Activated naive CD4-positive, alpha-beta T cell (primary cell): ENCODE data around the gene RMC1.
"Not testable (repeated sequence)": the region's sequence is repeated elsewhere in the genome, so short reads cannot be mapped to it uniquely, and the experiment has no call there.

Experiments used
- DNase-seq, 4 experiments: peaks; one replicate each; lab custom pipeline; 2025; lab: John Stamatoyannopoulos, UW

RMC1 gene

GRCh38 chr18:23532848-23533247 lies 29.5 kb downstream of the RMC1 start:
- DNase-seq, result no peak

- no peak for DNase-seq
Measured at GRCh38 chr18:23534276-23534675, 31.0 kb downstream of the RMC1 start.

GRCh38 chr18:23536204-23536603 lies 32.9 kb downstream of the RMC1 start:
- no peak for DNase-seq

GRCh38 chr18:23537274-23537673 lies 34.0 kb downstream of the RMC1 start:
- DNase-seq, result no peak

- no peak for DNase-seq
Measured at GRCh38 chr18:23538001-23538400, 34.7 kb downstream of the RMC1 start.

- no peak for DNase-seq
Measured at GRCh38 chr18:23538870-23539269, 35.6 kb downstream of the RMC1 start.

- DNase-seq, result no peak
Measured at GRCh38 chr18:23539296-23539695, 36.0 kb downstream of the RMC1 start.

- no peak for DNase-seq
Measured at GRCh38 chr18:23539911-23540525, 36.7 kb downstream of the RMC1 start.

- DNase-seq, result no peak
Measured at GRCh38 chr18:23540867-23541266, 37.6 kb downstream of the RMC1 start.

- no peak for DNase-seq
Measured at GRCh38 chr18:23541349-23542093, 38.2 kb downstream of the RMC1 start.

- no peak for DNase-seq
Measured at GRCh38 chr18:23542461-23542860, 39.1 kb downstream of the RMC1 start.

- DNase-seq, result no peak
Measured at GRCh38 chr18:23545247-23545789, 42.0 kb downstream of the RMC1 start.

- no peak for DNase-seq
Measured at GRCh38 chr18:23547306-23547705, 44.0 kb downstream of the RMC1 start.

- DNase-seq, result no peak
Measured at GRCh38 chr18:23547846-23548245, 44.5 kb downstream of the RMC1 start.

GRCh38 chr18:23548275-23548674 lies 45.0 kb downstream of the RMC1 start:
- no peak for DNase-seq

- no peak for DNase-seq
Measured at GRCh38 chr18:23548719-23549118, 45.4 kb downstream of the RMC1 start.

- no peak for DNase-seq
Measured at GRCh38 chr18:23550898-23551297, 47.6 kb downstream of the RMC1 start.

GRCh38 chr18:23551978-23552377 lies 48.7 kb downstream of the RMC1 start:
- no peak for DNase-seq

GRCh38 chr18:23552505-23552904 lies 49.2 kb downstream of the RMC1 start:
- no peak for DNase-seq

- DNase-seq, result no peak
Measured at GRCh38 chr18:23553887-23554286, 50.6 kb downstream of the RMC1 start.

- no peak for DNase-seq
Measured at GRCh38 chr18:23556145-23556780, 53.0 kb downstream of the RMC1 start.

GRCh38 chr18:23557511-23557910 lies 54.2 kb downstream of the RMC1 start:
- DNase-seq, result not testable (repeated sequence)

GRCh38 chr18:23560186-23560585 lies 56.9 kb downstream of the RMC1 start:
- no peak for DNase-seq
